Right cardiac atrium (tissue), 5 donors: Measurements from ENCODE around the gene PLCB1. TPM values are rescaled to one million over a fixed set of nuclear protein-coding genes. Genes with fewer than 3 reads are reported as not detected.

Source experiments
- ATAC-seq, 2 donors: fragments of 200-7000 bp; cut with Tn5 transposase; one replicate each; pipeline versions ENCODE4 v1.8.0 to v1.9.1; 2020; ENCODE audit warnings: moderate library complexity in 2 of 2, mild to moderate bottlenecking in 1 of 2
- DNase-seq, 3 donors: peaks; one replicate each; pipeline ENCODE4 v3.0.0-alpha.2; 2020
- H3K27ac ChIP-seq: one replicate; pipeline ENCODE4 v1.5.1; 2013; ENCODE audit warnings: mild to moderate bottlenecking, low read length, control low read depth, moderate library complexity
- H3K27me3 ChIP-seq: one replicate; pipeline ENCODE4 v1.6.1; 2013; ENCODE audit not compliant: control insufficient read depth, insufficient read depth
- H3K4me1 ChIP-seq: one replicate; pipeline ENCODE4 v1.6.1; 2013; ENCODE audit warnings: low read length; ENCODE audit not compliant: control insufficient read depth, insufficient read depth
- H3K4me3 ChIP-seq: one replicate; pipeline ENCODE4 v1.5.1; 2013; ENCODE audit warnings: low read length, control low read depth
- H3K9me3 ChIP-seq: one replicate; pipeline ENCODE4 v1.6.1; 2013; ENCODE audit warnings: low read length; ENCODE audit not compliant: control insufficient read depth
- WGBS: extraction: QIAGEN DNeasy Blood & Tissue Kit; methylation state at CpG from one replicate; pipeline ENCODE4 v1.1.7; 2013; 5-methylcytosine and 5-hydroxymethylcytosine counted together
- intact Hi-C, 4 donors: fragments of 100-400 bp; cut with DNase I; formaldehyde crosslinking; loops; one replicate each; pipeline versions ENCODE4 v1.11.0 to v1.14.0; 2022 to 2023
- polyA plus RNA-seq: library from polyadenylated mRNA; stranded (reverse); fragments of 200-250 nt; gene quantifications from one replicate; pipeline ENCODE4 v1.2.3, GENCODE V29; 2013
- total RNA-seq, 4 donors: library from RNA; stranded (reverse); fragmentation: NEBNext Ultra II Directional; extraction: Animal tissue kit (Norgen Biotek cat#: 25700); gene quantifications; one replicate each; pipeline ENCODE4 v1.2.1, GENCODE V29; 2021
- donor health status: healthy with polysubstance abuse.
- donor health status: DM: no; HTN: yes; CAD: no.
- donor health status: DM: no; HTN: no; CAD: no.
- donor health status: DM: no; HTN: yes; CAD: no; lungs with severe emphysema.
- donor health status: DM: yes; HTN: yes; CAD: no.

PLCB1 gene
- total and polyA plus RNA-seq, 5 donors = 7.6 to 20.3 (median 11.6) TPM

GRCh38 chr20:8393381-8393780 lies 261.3 kb downstream of the PLCB1 start:
- no peaks in the 10 kb centered on the region for H3K9me3 ChIP-seq
- peaks cover 2% of the 10 kb centered on the region for H3K4me1 ChIP-seq
- no peaks in the 10 kb centered on the region for H3K27me3 ChIP-seq
- H3K27ac ChIP-seq = no peak overlapping the region
- intact Hi-C loops = loop anchor here in 2 of 4 donors (2.0 to 10.0 kb wide), 2 partner anchors 261 to 321 kb away; partner anchors contain the start of gene PLCB1 (in 1 of the 2)
- DNase-seq (no peak), ATAC-seq (no peak)
- H3K4me3 ChIP-seq = no peak overlapping the region
- 92% methylated on average over 3 of the region's 3 CpGs for WGBS

- no peak overlapping the region for H3K4me3 ChIP-seq
- no peaks in the 10 kb centered on the region for H3K27me3 ChIP-seq
- ATAC-seq (no peak), DNase-seq (no peak)
- WGBS = 87% methylated on average over 2 of the region's 2 CpGs
- intact Hi-C loops = loop anchor here in 1 of 4 donors (10.0 kb wide), 1 partner anchor 320 kb away; no protein-coding TSS in a partner anchor
- no peaks in the 10 kb centered on the region for H3K4me1 ChIP-seq
- H3K27ac ChIP-seq = no peak overlapping the region
- no peaks in the 10 kb centered on the region for H3K9me3 ChIP-seq
Measured at GRCh38 chr20:8394308-8394945, 262.4 kb downstream of the PLCB1 start.

- ATAC-seq = no peak
- intact Hi-C loops = loop anchor here in 1 of 4 donors (10.0 kb wide), 1 partner anchor 319 kb away; no protein-coding TSS in a partner anchor
- WGBS = 82% methylated on average over 2 of the region's 2 CpGs
Measured at GRCh38 chr20:8395956-8396355, 263.9 kb downstream of the PLCB1 start.

GRCh38 chr20:8398263-8399051 lies 266.4 kb downstream of the PLCB1 start:
- intact Hi-C loops = loop anchor here in 1 of 4 donors (10.0 kb wide), 1 partner anchor 316 kb away; no protein-coding TSS in a partner anchor
- no peak for DNase-seq
- 93% methylated on average over 6 of the region's 6 CpGs for WGBS

More at GRCh38 chr20:8395956-8396355, 263.9 kb downstream of the PLCB1 start:
- H3K27ac ChIP-seq = no peak overlapping the region
- H3K9me3 ChIP-seq = no peaks in the 10 kb centered on the region
- H3K4me3 ChIP-seq = no peak overlapping the region
- no peak for DNase-seq
- no peaks in the 10 kb centered on the region for H3K4me1 ChIP-seq
- H3K27me3 ChIP-seq = no peaks in the 10 kb centered on the region

GRCh38 chr20:8399947-8400346 lies 267.9 kb downstream of the PLCB1 start:
- Histone ChIP-seq H3K4me3 (no peak overlapping the region), H3K27ac (no peak overlapping the region), H3K9me3 (no peaks in the 10 kb centered on the region), H3K27me3 (no peaks in the 10 kb centered on the region), H3K4me1 (no peaks in the 10 kb centered on the region)
- peak in 1 of 2 donors; percentile 36 for ATAC-seq
- intact Hi-C loops = loop anchor here in 1 of 4 donors (10.0 kb wide), 1 partner anchor 315 kb away; no protein-coding TSS in a partner anchor
- no peak for DNase-seq

More at GRCh38 chr20:8398263-8399051, 266.4 kb downstream of the PLCB1 start:
- ATAC-seq = no peak
- Histone ChIP-seq H3K27ac (no peak overlapping the region), H3K9me3 (no peaks in the 10 kb centered on the region), H3K4me3 (no peak overlapping the region), H3K4me1 (no peaks in the 10 kb centered on the region), H3K27me3 (no peaks in the 10 kb centered on the region)

- no peak overlapping the region for H3K27ac ChIP-seq
- WGBS = 71% methylated on average over 3 of the region's 3 CpGs
- H3K4me1 ChIP-seq = no peaks in the 10 kb centered on the region
- ATAC-seq (no peak), DNase-seq (no peak)
- no peaks in the 10 kb centered on the region for H3K27me3 ChIP-seq
- intact Hi-C loops = no loop called here
- no peaks in the 10 kb centered on the region for H3K9me3 ChIP-seq
- no peak overlapping the region for H3K4me3 ChIP-seq
Measured at GRCh38 chr20:8400486-8400885, 268.4 kb downstream of the PLCB1 start.

- intact Hi-C loops = no loop called here
Measured at GRCh38 chr20:8401556-8401955, 269.5 kb downstream of the PLCB1 start.

GRCh38 chr20:8402798-8403197 lies 270.7 kb downstream of the PLCB1 start:
- Histone ChIP-seq H3K4me1 (no peaks in the 10 kb centered on the region), H3K9me3 (no peaks in the 10 kb centered on the region), H3K27me3 (no peaks in the 10 kb centered on the region), H3K4me3 (no peak overlapping the region), H3K27ac (no peak overlapping the region)
- no peak for ATAC-seq
- intact Hi-C loops = no loop called here
- DNase-seq = no peak
- 96% methylated on average over 1 of the region's 1 CpG for WGBS

More at GRCh38 chr20:8401556-8401955, 269.5 kb downstream of the PLCB1 start:
- no peak overlapping the region for H3K4me3 ChIP-seq
- no peaks in the 10 kb centered on the region for H3K9me3 ChIP-seq
- H3K27me3 ChIP-seq = no peaks in the 10 kb centered on the region
- H3K27ac ChIP-seq = no peak overlapping the region
- H3K4me1 ChIP-seq = no peaks in the 10 kb centered on the region
- ATAC-seq (no peak), DNase-seq (no peak)

- Histone ChIP-seq H3K9me3 (no peaks in the 10 kb centered on the region), H3K4me1 (no peaks in the 10 kb centered on the region), H3K27me3 (no peaks in the 10 kb centered on the region), H3K4me3 (no peak overlapping the region), H3K27ac (no peak overlapping the region)
- 75% methylated on average over 6 of the region's 6 CpGs for WGBS
- intact Hi-C loops = no loop called here
- ATAC-seq (peak; percentile 74 to 75), DNase-seq (peak in 1 of 3 donors; percentile 42)
Measured at GRCh38 chr20:8404912-8405635, 273.0 kb downstream of the PLCB1 start.

- DNase-seq (no peak), ATAC-seq (no peak)
- H3K27ac ChIP-seq = no peak overlapping the region
- WGBS = 86% methylated on average over 1 of the region's 1 CpG
- no peaks in the 10 kb centered on the region for H3K4me1 ChIP-seq
- intact Hi-C loops = no loop called here
- H3K27me3 ChIP-seq = no peaks in the 10 kb centered on the region
- H3K4me3 ChIP-seq = no peak overlapping the region
- no peaks in the 10 kb centered on the region for H3K9me3 ChIP-seq
Measured at GRCh38 chr20:8406391-8406790, 274.3 kb downstream of the PLCB1 start.
